ENCODE results near the gene KCNC4. TPM values are rescaled to one million over a fixed set of nuclear protein-coding genes. Genes with fewer than 3 reads are reported as not detected.

Gene KCNC4
- total RNA-seq, 4 donors from 2014 or later = 2.1 to 29.4 (median 3.9) TPM

DNA sequence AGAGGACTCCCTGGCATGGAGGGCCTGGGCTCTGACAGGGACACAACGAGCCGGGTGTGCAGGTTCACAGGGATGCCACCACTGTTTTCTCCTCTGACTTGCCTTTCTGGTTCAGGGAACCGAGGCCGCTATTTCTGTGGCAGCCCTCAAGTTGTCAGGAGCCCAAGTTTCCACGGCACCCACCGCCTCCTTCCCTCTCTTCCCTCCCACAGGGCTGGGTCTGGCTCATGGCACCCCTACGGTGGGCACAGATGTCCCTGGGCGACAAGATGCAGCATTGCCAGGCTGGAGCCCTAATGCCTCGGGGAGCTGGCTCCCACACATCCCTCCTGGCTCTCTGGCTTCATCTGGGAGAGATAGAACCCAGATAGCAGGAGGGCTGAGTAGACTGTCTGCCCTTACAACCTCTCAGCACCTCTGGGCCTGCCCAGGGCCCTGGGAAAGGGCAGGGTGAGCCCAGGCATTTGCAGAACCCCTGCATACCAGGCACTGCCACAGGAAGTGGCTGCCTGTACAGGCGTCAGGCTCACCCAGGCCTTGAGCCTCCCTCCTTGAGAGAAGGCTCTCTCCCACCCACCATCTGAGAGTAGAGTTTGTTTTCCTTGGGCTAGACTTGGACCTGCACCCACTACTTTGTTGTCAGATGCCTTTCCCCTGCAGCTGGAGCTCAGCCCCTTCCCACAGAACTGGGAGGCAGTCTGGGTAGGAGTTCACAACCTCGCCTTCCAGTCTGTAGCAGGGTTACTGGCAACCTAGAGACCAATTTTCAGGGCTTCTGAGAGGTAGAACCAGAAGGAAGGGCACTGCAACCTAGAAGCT, 20.5 kb downstream of the KCNC4 start:
- Histone ChIP-seq H3K4me1 (no peaks in the 10 kb centered on the region), H3K36me3 (no peaks in the 10 kb centered on the region), H3K27me3 (no peaks in the 10 kb centered on the region), H3K4me3 (no peak overlapping the region), H3K27ac (no peak overlapping the region), H3K9me3 (no peaks in the 10 kb centered on the region)
- no peak for DNase-seq
- TF ChIP-seq, protein P1, sequence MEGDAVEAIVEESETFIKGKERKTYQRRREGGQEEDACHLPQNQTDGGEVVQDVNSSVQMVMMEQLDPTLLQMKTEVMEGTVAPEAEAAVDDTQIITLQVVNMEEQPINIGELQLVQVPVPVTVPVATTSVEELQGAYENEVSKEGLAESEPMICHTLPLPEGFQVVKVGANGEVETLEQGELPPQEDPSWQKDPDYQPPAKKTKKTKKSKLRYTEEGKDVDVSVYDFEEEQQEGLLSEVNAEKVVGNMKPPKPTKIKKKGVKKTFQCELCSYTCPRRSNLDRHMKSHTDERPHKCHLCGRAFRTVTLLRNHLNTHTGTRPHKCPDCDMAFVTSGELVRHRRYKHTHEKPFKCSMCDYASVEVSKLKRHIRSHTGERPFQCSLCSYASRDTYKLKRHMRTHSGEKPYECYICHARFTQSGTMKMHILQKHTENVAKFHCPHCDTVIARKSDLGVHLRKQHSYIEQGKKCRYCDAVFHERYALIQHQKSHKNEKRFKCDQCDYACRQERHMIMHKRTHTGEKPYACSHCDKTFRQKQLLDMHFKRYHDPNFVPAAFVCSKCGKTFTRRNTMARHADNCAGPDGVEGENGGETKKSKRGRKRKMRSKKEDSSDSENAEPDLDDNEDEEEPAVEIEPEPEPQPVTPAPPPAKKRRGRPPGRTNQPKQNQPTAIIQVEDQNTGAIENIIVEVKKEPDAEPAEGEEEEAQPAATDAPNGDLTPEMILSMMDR (IDR thresholded peaks at IDR 0.05) = no peak
- intact Hi-C loops (cut with DNase I; ENCODE audit: low total_unique reads) = no loop called here

DNA sequence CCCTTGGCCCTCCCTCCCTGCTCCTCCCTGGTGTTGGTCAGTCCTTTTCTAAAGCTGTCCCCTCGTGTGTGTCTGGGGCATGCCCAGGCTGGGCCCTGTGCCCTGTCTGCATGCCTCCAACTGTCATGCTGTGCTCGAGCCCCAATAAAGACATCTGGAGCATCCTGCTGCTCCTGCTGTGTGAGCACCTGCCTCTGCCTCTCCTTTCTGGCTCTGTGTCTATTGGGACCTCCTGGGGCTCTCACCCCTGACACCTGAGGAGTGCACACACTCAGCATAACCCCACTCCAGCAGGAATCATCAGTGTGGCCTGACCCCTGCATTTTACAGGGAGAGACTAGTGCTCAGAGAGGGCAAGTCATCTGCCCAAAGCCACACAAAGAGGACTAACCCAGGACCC, 23.7 kb downstream of the KCNC4 start:
- no peak overlapping the region for H3K27ac ChIP-seq
- intact Hi-C loops (cut with DNase I; ENCODE audit: low total_unique reads) = no loop called here
- H3K36me3 ChIP-seq = no peaks in the 10 kb centered on the region
- no peak overlapping the region for H3K4me3 ChIP-seq
- TF ChIP-seq POLR2A (IDR thresholded peaks at IDR 0.05) = no peak
- no peak for DNase-seq
- no peaks in the 10 kb centered on the region for H3K27me3 ChIP-seq
- H3K4me1 ChIP-seq = no peaks in the 10 kb centered on the region
- H3K9me3 ChIP-seq = no peaks in the 10 kb centered on the region

DNA sequence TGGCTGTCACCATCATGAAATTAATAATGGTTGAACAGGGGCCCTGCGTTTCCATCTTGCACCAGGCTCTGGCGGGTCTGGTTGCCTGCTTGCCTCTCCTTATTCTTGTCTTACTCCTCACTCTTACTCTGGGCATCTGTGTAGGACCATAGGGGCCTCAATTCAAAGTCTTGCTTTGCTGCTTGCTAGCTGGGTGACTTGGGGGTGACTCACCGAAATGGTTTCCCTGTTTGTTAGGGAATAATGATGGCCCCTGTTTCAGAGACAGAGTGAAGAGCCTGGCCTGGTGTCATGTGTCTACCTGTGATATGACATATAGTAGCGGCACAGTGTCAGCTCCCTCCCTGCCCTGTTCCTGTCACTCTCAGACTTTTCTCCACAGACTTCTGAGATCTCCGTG, 24.6 kb downstream of the KCNC4 start:
- Histone ChIP-seq H3K4me1 (no peaks in the 10 kb centered on the region), H3K4me3 (no peak overlapping the region), H3K36me3 (no peaks in the 10 kb centered on the region), H3K27me3 (no peaks in the 10 kb centered on the region), H3K27ac (peak overlapping the region; percentile 45 to 70), H3K9me3 (no peaks in the 10 kb centered on the region)
- TF ChIP-seq, protein P1 (IDR thresholded peaks at IDR 0.05) = no peak
- TF ChIP-seq POLR2A (IDR thresholded peaks at IDR 0.05) = no peak
- DNase-seq = no peak
- intact Hi-C loops (cut with DNase I; ENCODE audit: low total_unique reads) = no loop called here

DNA sequence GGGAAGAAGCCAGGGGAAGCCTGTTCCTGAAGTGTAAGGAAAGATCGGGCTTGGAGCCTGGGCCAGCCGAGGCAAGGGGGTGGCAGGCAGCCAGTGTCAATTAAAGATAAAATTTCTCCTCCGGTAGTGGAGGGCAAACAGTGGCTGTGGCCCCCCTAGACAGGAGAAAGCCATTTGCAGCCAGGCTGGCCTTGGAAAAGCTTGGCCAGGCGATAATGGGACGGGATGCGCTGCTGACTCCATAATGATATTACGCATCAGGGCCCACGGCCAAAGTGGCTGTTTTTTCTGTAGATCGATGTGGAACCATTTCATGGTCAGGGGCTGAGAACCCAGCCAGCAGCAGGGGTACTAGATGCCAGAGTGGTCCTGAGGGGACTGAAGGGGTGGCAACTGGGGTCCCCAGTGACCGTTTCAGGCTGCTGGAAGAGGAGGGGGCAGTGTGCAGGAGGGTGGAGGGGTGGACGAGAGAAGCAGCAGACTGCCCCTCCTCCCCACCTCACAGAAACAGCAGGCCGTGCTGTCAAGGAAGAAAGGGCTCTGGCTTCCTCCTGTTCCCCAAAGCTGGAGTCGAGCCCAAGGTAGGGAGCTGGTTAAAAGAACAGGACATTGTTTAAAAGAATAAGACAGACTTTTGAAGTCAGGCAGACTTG, 25.2 kb downstream of the KCNC4 start:
- Histone ChIP-seq H3K27ac (peak overlapping the region; percentile 45 to 70), H3K4me3 (no peak overlapping the region), H3K27me3 (no peaks in the 10 kb centered on the region), H3K9me3 (no peaks in the 10 kb centered on the region), H3K4me1 (no peaks in the 10 kb centered on the region), H3K36me3 (no peaks in the 10 kb centered on the region)
- TF ChIP-seq, protein P1 (IDR thresholded peaks at IDR 0.05) = no peak
- TF ChIP-seq POLR2A (IDR thresholded peaks at IDR 0.05) = no peak
- intact Hi-C loops (cut with DNase I; ENCODE audit: low total_unique reads) = no loop called here
- peak in 1 of 2 donors; percentile 42 for DNase-seq

DNA sequence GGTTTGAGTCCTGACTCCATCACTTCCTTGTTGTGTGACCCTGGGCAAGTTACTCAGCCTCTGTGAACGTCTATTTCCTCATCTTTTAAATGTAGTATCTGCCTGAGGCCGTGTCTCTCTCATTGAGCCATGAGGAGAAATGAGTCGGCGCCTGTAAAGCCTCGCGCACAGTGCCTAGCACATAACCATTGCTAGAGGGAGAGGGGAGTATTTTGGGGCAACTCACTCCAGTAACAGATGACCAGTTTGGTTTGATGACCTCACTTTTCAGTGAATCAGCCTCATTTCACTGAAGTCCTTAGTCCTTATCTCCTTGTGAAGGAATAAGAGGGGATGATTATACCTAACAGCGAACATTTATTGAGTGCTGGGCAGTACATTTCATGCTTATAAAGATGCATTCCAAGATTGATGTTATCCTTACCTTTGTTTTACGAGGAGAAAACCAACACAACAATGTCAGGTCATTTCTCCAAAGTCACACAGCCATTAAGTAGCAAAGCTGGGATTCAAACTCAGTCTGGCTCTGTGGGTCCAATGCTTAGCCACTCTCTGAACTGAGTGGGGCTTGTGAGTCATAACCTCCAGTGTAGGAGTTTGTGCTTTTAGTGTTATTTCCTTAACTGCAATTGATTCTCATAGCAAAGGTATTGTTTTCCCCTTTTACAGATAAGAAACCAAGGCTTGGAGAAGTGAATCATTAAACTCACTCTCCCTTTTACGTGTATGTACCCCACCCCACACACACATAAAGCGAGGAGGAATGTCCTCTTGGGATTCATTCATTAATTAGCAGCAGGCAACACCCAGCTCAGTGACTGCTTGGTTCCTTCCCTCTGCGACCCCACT, 25.9 kb downstream of the KCNC4 start:
- no peak for DNase-seq
- H3K27ac ChIP-seq = peak overlapping the region; percentile 45 to 70
- no peaks in the 10 kb centered on the region for H3K36me3 ChIP-seq
- no peak overlapping the region for H3K4me3 ChIP-seq
- intact Hi-C loops (cut with DNase I; ENCODE audit: low total_unique reads) = no loop called here
- H3K27me3 ChIP-seq = no peaks in the 10 kb centered on the region
- no peaks in the 10 kb centered on the region for H3K4me1 ChIP-seq
- TF ChIP-seq, protein P1 (IDR thresholded peaks at IDR 0.05) = no peak
- TF ChIP-seq POLR2A (IDR thresholded peaks at IDR 0.05) = no peak
- H3K9me3 ChIP-seq = no peaks in the 10 kb centered on the region
